GM19468 (cell line): ENCODE measurements around the gene CEP72.
"Not testable (repeated sequence)": the region's sequence is repeated elsewhere in the genome, so short reads cannot be mapped to it uniquely, and the experiment has no call there.

Experiments
- ATAC-seq: cut with Tn5 transposase; IDR thresholded peaks from one replicate; pipeline ENCODE4 v1.9.1; 2021; ENCODE audit warnings: mild to moderate bottlenecking, moderate library complexity, moderate number of reproducible peaks; ENCODE audit not compliant: unreplicated experiment; ENCODE audit errors: extremely low read depth

Gene CEP72

GRCh38 chr5:595285-595875 is 16.8 kb upstream of the CEP72 start:
- ATAC-seq, result no peak

GRCh38 chr5:597871-598563 is 14.1 kb upstream of the CEP72 start:
- ATAC-seq, result no peak

GRCh38 chr5:598564-598890 is 13.6 kb upstream of the CEP72 start:
- no peak for ATAC-seq

- no peak for ATAC-seq
Observed at GRCh38 chr5:600886-601541, 11.1 kb upstream of the CEP72 start.

GRCh38 chr5:601771-602465 is 10.2 kb upstream of the CEP72 start:
- no peak for ATAC-seq

- ATAC-seq, result no peak
Observed at GRCh38 chr5:602466-603035, 9.6 kb upstream of the CEP72 start.

GRCh38 chr5:603081-603998 is 8.8 kb upstream of the CEP72 start:
- no peak for ATAC-seq

- ATAC-seq, result no peak
Observed at GRCh38 chr5:604391-604831, 7.7 kb upstream of the CEP72 start.

GRCh38 chr5:605090-605489 is 7.0 kb upstream of the CEP72 start:
- ATAC-seq, result not testable (repeated sequence)

- no peak for ATAC-seq
Observed at GRCh38 chr5:606061-606460, 6.1 kb upstream of the CEP72 start.

- no peak for ATAC-seq
Observed at GRCh38 chr5:606526-607399, 5.4 kb upstream of the CEP72 start.

GRCh38 chr5:607541-608428 is 4.4 kb upstream of the CEP72 start:
- peak; percentile 24 for ATAC-seq

GRCh38 chr5:608429-609370 is 3.4 kb upstream of the CEP72 start:
- no peak for ATAC-seq

- ATAC-seq, result no peak
Observed at GRCh38 chr5:609506-609905, 2.6 kb upstream of the CEP72 start.

- ATAC-seq, result no peak
Observed at GRCh38 chr5:610011-610743, 2.0 kb upstream of the CEP72 start.
